HL-60 (cell line): Measurements from ENCODE around the gene ZNF440.

Experiments
- GABPA ChIP-seq: IDR thresholded peaks from 2 replicates; pipeline ENCODE4 v1.6.1; 2012; ENCODE audit warnings: low read depth
- SPI1 ChIP-seq: IDR thresholded peaks from 2 replicates; pipeline ENCODE4 v1.6.1; 2012; ENCODE audit warnings: low read depth, mild to moderate bottlenecking, borderline replicate concordance
- TF ChIP-seq, protein P1 (sequence below): IDR thresholded peaks from one replicate; pipeline ENCODE4 v1.5.1; 2011; ENCODE audit warnings: low read length, control low read depth, inconsistent platforms; ENCODE audit not compliant: insufficient read depth
- TF ChIP-seq, protein P2 (sequence below): IDR thresholded peaks from 2 replicates; pipeline ENCODE4 v1.6.1; 2012; ENCODE audit warnings: low read depth; ENCODE audit not compliant: insufficient replicate concordance

DNA sequence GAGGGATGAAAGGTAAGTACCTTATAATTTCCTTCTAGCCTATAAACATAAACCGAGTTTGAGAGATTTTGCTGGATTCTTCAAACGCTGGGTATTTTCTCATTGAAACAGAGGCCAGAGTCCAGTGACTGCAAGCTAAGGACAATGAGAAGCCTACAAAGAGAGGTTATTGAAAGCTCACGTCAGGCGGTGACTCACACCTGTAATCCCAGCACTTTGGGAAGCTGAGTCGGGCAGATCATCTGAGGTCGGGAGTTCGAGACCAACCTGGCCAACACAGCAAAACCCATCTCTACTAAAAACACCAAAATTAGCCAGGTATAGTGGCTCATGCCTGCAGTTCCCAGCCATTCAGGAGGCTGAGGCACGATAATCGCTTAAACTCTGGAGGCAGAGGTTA lies 58.6 kb downstream of the ZNF440 start:
- TF ChIP-seq, protein P1, sequence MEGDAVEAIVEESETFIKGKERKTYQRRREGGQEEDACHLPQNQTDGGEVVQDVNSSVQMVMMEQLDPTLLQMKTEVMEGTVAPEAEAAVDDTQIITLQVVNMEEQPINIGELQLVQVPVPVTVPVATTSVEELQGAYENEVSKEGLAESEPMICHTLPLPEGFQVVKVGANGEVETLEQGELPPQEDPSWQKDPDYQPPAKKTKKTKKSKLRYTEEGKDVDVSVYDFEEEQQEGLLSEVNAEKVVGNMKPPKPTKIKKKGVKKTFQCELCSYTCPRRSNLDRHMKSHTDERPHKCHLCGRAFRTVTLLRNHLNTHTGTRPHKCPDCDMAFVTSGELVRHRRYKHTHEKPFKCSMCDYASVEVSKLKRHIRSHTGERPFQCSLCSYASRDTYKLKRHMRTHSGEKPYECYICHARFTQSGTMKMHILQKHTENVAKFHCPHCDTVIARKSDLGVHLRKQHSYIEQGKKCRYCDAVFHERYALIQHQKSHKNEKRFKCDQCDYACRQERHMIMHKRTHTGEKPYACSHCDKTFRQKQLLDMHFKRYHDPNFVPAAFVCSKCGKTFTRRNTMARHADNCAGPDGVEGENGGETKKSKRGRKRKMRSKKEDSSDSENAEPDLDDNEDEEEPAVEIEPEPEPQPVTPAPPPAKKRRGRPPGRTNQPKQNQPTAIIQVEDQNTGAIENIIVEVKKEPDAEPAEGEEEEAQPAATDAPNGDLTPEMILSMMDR: no peak
- no peak for TF ChIP-seq GABPA
- TF ChIP-seq SPI1: no peak
- TF ChIP-seq, protein P2, sequence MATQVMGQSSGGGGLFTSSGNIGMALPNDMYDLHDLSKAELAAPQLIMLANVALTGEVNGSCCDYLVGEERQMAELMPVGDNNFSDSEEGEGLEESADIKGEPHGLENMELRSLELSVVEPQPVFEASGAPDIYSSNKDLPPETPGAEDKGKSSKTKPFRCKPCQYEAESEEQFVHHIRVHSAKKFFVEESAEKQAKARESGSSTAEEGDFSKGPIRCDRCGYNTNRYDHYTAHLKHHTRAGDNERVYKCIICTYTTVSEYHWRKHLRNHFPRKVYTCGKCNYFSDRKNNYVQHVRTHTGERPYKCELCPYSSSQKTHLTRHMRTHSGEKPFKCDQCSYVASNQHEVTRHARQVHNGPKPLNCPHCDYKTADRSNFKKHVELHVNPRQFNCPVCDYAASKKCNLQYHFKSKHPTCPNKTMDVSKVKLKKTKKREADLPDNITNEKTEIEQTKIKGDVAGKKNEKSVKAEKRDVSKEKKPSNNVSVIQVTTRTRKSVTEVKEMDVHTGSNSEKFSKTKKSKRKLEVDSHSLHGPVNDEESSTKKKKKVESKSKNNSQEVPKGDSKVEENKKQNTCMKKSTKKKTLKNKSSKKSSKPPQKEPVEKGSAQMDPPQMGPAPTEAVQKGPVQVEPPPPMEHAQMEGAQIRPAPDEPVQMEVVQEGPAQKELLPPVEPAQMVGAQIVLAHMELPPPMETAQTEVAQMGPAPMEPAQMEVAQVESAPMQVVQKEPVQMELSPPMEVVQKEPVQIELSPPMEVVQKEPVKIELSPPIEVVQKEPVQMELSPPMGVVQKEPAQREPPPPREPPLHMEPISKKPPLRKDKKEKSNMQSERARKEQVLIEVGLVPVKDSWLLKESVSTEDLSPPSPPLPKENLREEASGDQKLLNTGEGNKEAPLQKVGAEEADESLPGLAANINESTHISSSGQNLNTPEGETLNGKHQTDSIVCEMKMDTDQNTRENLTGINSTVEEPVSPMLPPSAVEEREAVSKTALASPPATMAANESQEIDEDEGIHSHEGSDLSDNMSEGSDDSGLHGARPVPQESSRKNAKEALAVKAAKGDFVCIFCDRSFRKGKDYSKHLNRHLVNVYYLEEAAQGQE: no peak
